Left cardiac atrium (tissue), 2 donors: Measurements from ENCODE around the gene GLS. TPM values are rescaled to one million over a fixed set of nuclear protein-coding genes. Genes with fewer than 3 reads are reported as not detected.

ENCODE experiments used
- total RNA-seq, 2 donors: library from RNA; stranded (reverse); fragmentation: NEBNext Ultra II Directional; extraction: Animal tissue kit (Norgen Biotek cat#: 25700); gene quantifications; one replicate each; pipeline ENCODE4 v1.2.1, GENCODE V29; 2021
- donor health status: DM: no; HTN: yes; CAD: no; lungs with severe emphysema.
- donor health status: DM: yes; HTN: yes; CAD: no.

The GLS gene
- total RNA-seq, 2 donors from 2014 or later: 81.8 to 92.6 TPM

Other genes starting within 250 kb of the GLS start
- gene NAB1, start 231.7 kb upstream of the GLS start, total RNA-seq: 10 to 100 TPM; 38.5 to 39.7 TPM
- 10 to 100 TPM; 37.3 to 76.7 TPM for gene STAT1, start 133.3 kb downstream of the GLS start, total RNA-seq